GM19025 (cell line): Measurements from ENCODE around the gene TRPT1.

Experiments
- ATAC-seq: cut with Tn5 transposase; IDR thresholded peaks from one replicate; pipeline ENCODE4 v1.9.1; 2021; ENCODE audit warnings: mild to moderate bottlenecking, low read depth, moderate library complexity; ENCODE audit not compliant: unreplicated experiment

TRPT1 gene

GRCh38 chr11:64183890-64184289 lies 42.1 kb downstream of the TRPT1 start:
- no peak for ATAC-seq

GRCh38 chr11:64181506-64182411 lies 44.2 kb downstream of the TRPT1 start:
- ATAC-seq = no peak

GRCh38 chr11:64180891-64181290 lies 45.1 kb downstream of the TRPT1 start:
- ATAC-seq = no peak

- no peak for ATAC-seq
These were observed 46.9 kb downstream of the TRPT1 start for GRCh38 chr11:64178951-64179639.

GRCh38 chr11:64178203-64178602 lies 47.8 kb downstream of the TRPT1 start:
- ATAC-seq = no peak

- ATAC-seq = no peak
These were observed 49.2 kb downstream of the TRPT1 start for GRCh38 chr11:64176751-64177150.
